Fibroblast of the conjunctiva (primary cell): ENCODE data around the gene WDR86.

ENCODE experiments used
- DNase-seq: peaks from one replicate; pipeline ENCODE4 v3.0.0-alpha.2; 2010; ENCODE audit warnings: low read depth

WDR86 gene

GRCh38 chr7:151409667-151410404 lies at the start of gene WDR86:
Gene WDR86 (minus strand): TSS chr7:151410038. CDS start chr7:151409589, 449 bp downstream.
- no peak for DNase-seq

- DNase-seq = no peak
Observed at GRCh38 chr7:151457534-151457933, 47.7 kb upstream of the WDR86 start.

GRCh38 chr7:151456782-151457181 lies 46.9 kb upstream of the WDR86 start:
- DNase-seq = no peak

GRCh38 chr7:151456276-151456675 lies 46.4 kb upstream of the WDR86 start:
- DNase-seq = no peak

DNA sequence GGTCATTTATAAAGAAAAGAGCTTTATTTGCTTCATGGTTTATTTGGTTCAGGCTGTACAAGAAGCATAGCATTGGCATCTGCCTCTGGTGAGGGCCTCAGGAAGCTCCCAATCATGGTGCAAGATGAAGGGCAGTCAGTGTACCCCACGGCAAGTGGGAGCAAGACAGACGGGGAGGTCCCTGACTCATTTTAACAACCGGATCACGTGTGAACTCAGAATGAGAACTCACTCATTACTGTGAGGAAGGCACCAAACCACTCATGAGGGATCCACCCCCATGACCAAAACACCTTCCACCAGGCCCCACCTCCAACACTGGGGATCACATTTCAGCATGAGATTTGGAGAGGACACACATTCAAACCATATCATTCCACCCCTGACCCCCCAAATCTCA lies 45.9 kb upstream of the WDR86 start:
- DNase-seq = no peak

- DNase-seq = no peak
Observed at GRCh38 chr7:151454932-151455530, 45.2 kb upstream of the WDR86 start.

GRCh38 chr7:151454305-151454704 lies 44.5 kb upstream of the WDR86 start:
- DNase-seq = no peak

DNA sequence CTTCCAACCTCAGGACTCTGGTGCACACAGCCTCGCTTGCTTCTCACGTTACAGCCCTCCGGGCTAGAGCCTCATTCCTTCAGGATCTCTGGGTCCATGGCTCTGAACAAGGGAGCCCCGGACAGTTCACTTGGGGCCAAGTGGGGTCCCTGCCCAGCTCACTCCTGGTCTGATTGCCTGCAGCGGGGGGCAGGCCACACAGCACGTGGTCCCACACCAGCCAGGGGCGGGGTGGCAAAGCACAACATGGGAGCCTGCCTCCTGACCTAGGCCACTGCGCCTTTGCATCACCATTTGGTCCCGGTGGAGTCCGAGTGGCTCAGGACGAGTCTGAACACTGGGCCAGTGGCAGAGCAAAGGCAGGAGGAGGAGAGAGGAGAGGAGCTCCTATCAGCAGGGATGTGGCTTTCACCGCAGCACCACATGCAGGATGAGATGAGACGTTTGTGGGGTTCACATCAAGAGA lies 43.5 kb upstream of the WDR86 start:
- DNase-seq = no peak

GRCh38 chr7:151452680-151453325 lies 43.0 kb upstream of the WDR86 start:
- no peak for DNase-seq

DNA sequence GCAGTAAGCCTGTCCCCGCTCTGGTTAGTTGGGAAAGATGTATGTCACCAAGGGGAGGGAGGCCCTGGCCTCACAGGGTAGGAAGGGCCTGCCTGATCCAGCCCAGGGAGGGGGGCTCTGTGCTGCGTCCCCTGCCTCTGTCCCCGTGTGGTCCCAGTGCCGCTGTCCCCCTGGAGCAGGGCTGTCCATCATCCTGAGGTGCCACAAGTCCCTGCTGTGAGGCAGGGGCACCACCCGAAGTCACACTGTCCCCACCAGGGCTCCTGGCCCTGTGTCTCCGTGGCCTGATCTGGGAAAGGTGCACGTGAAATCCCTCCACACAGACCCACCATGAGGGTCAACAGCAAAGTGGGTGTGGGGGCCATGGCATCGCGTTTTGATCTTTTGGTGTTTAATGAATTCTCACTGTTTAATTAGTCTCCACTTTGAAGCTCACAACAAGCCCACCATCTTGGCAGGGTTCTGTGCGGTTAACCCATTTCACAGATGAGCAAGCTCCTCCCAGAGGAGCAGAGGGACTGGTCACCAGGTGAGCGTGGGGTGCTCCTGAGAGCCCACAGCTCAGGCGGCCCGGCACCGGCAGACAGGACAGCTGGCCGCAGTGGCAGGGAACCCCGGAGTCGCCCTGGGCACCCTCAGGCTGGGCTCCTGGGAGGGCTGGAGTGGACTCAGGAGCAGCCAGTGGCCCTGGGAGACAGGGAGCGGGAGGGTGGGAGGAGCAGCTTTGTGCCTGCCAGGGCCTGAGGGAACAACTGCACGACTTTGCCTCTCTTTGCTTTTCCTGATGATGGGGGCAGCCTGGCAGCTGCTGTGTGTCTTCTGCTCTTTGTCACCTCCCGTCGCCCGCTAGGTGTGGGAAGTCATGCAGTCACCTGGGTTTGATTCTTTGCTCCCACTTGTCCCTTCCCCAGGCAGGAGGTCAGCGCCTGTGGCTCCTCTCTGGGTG lies 42.1 kb upstream of the WDR86 start:
- DNase-seq = no peak

- no peak for DNase-seq
Observed at GRCh38 chr7:151451156-151451555, 41.3 kb upstream of the WDR86 start.

- no peak for DNase-seq
Observed at GRCh38 chr7:151449990-151450389, 40.2 kb upstream of the WDR86 start.

DNA sequence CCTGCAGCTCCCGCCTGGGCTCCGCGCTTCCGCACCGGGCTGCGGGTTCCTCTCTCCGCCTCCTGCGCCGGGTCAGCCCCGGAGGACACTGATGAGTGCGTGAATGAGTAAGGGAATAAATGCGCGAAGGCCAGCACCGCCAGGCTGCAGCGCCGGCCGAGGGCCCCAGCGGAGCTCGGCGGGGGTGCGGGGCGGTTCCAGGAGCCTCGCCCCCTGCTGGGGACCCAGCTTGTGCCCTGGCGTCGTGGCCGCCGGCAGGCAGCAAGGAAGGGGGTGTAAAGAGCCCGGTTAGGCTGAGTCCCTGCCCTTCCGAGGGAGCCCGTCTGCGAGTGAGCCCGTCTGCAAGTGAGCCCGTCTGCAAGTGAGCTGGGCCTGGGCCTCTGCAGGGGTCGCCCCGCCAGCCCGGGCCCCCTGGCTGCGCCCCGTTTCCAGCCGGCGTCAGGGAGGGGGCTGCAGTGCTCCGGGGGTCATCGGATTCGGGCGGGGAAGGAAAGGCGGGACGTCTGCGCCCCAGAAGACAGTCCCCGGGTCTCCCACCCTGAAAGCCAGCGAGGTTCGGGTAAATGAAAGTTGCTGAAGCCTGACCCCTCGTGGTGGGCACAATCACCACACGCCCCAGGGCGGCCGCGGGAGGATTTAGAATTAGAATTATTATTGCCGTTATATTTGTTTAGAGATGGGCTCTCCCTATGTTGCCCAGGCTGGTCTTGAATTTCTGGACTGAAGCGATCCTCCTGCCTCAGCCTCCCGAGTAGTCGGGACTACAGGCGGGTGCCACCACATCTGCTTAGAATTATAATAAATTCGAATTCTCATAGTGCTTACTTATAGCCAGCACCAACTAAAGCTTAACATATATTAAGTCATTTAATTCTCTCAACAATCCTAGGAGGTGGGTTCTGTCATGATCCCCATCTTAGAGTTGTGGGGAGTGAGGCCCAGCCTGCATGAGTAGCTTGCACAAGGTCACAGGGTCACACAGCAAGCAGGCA lies 38.7 kb upstream of the WDR86 start:
- DNase-seq = no peak

GRCh38 chr7:151447901-151448260 lies 38.0 kb upstream of the WDR86 start:
- DNase-seq = no peak

GRCh38 chr7:151447312-151447711 lies 37.5 kb upstream of the WDR86 start:
- no peak for DNase-seq

GRCh38 chr7:151446412-151446811 lies 36.6 kb upstream of the WDR86 start:
- DNase-seq = no peak

GRCh38 chr7:151444632-151445031 lies 34.8 kb upstream of the WDR86 start:
- no peak for DNase-seq

DNA sequence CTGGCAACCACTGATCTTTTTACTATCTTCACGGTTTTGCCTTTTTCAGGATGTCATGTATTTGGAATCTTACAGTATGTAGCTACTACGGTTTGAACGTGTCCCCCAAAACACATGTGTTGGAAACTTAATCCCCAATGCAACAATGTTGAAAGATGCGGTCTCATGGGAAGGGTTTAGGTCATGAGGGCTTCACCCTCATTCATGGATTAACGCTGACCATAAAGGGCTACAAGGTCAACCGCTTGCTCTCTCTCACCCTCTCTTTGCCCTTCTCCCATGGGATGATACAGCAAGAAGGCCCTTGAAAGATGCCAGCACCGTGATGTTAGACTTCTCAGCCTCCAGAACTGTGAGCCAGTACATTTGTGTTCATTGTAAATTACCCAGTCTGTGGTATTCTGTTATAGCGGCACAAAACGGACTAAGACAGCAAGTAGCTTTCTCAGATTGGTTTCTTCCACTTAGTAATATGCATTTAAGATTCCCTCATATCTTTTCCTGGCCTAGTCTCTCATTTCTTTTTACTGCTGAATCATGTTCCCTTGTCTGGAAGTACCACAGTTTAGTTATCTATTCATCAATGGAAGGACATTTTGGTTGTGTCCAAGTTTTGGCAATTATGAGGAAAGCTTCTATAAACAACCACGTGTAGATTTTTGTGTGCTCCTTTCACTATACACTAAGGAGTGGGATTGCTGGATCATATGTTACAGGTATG lies 33.1 kb upstream of the WDR86 start:
- no peak for DNase-seq

GRCh38 chr7:151440799-151441445 lies 31.1 kb upstream of the WDR86 start:
- DNase-seq = no peak
